ENCODE data around the gene ARHGAP42. TPM values are rescaled to one million over a fixed set of nuclear protein-coding genes. Genes with fewer than 3 reads are reported as not detected.

ARHGAP42 gene
- total RNA-seq, 1 donor from 2014 or later, result 19.1 TPM

DNA sequence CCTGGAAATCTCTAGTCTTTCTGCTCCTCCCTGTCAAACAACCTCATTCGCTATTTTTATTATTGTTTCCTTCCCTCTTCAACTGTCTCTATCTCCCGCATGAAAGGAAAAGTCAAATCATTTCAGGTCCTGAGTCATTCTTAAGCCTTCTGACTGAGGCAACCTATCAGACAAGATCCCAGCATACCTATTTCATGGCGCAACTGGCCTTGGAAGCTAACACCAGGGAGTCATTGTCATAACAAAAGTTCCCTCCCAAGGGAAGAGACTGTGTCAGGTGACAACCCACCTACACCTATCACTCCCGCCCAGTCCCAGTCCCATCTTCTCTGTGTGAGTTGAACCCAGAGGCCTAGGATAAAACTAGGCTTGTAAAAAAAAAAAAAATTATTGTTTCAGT is 10.2 kb upstream of the ARHGAP42 start:
- Mint-ChIP-seq H3K9me3 (ENCODE audit: unreplicated experiment) (no peaks in the 10 kb centered on the region), H3K4me1 (ENCODE audit: unreplicated experiment) (peaks cover 2% of the 10 kb centered on the region)

DNA sequence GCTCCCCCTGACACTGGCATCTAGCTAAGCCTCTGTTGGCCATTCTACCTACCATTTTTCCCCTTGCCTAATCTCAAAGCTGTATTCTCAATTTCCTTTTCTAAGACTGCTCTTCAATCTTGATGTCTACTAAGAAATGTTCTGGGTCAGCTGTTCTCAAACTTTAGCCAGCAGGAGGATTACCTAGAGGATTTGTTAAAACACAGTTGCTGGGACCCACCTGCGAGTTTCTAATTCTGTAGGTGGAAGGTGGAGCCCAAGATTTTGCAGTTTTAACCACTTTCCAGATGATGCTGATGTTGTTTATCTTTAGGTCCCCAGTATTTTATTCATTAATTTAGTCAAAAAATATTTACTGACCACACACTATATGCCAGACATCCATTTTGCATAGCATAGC is 9.3 kb upstream of the ARHGAP42 start:
- H3K36me3 Mint-ChIP-seq (ENCODE audit: low read depth, unreplicated experiment), result no peaks in the 10 kb centered on the region
- no peaks in the 10 kb centered on the region for H3K27me3 Mint-ChIP-seq (ENCODE audit: unreplicated experiment)
- no peak overlapping the region for H3K27ac Mint-ChIP-seq (ENCODE audit: unreplicated experiment)
- no peak overlapping the region for H3K4me3 Mint-ChIP-seq (ENCODE audit: unreplicated experiment)
- H3K4me1 Mint-ChIP-seq (ENCODE audit: unreplicated experiment), result peaks cover 2% of the 10 kb centered on the region
- no peak for DNase-seq (ENCODE audit: low spot score)
- no peaks in the 10 kb centered on the region for H3K9me3 Mint-ChIP-seq (ENCODE audit: unreplicated experiment)
- TF ChIP-seq, protein P1, sequence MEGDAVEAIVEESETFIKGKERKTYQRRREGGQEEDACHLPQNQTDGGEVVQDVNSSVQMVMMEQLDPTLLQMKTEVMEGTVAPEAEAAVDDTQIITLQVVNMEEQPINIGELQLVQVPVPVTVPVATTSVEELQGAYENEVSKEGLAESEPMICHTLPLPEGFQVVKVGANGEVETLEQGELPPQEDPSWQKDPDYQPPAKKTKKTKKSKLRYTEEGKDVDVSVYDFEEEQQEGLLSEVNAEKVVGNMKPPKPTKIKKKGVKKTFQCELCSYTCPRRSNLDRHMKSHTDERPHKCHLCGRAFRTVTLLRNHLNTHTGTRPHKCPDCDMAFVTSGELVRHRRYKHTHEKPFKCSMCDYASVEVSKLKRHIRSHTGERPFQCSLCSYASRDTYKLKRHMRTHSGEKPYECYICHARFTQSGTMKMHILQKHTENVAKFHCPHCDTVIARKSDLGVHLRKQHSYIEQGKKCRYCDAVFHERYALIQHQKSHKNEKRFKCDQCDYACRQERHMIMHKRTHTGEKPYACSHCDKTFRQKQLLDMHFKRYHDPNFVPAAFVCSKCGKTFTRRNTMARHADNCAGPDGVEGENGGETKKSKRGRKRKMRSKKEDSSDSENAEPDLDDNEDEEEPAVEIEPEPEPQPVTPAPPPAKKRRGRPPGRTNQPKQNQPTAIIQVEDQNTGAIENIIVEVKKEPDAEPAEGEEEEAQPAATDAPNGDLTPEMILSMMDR (IDR thresholded peaks at IDR 0.05; ENCODE audit: unreplicated experiment), result no peak

More for the DNA sequence above, 10.2 kb upstream of the ARHGAP42 start:
- no peaks in the 10 kb centered on the region for H3K36me3 Mint-ChIP-seq (ENCODE audit: low read depth, unreplicated experiment)
- no peaks in the 10 kb centered on the region for H3K27me3 Mint-ChIP-seq (ENCODE audit: unreplicated experiment)
- DNase-seq (ENCODE audit: low spot score), result no peak
- H3K4me3 Mint-ChIP-seq (ENCODE audit: unreplicated experiment), result no peak overlapping the region
- TF ChIP-seq, protein P1 (IDR thresholded peaks at IDR 0.05; ENCODE audit: unreplicated experiment), result no peak
- no peak overlapping the region for H3K27ac Mint-ChIP-seq (ENCODE audit: unreplicated experiment)

DNA sequence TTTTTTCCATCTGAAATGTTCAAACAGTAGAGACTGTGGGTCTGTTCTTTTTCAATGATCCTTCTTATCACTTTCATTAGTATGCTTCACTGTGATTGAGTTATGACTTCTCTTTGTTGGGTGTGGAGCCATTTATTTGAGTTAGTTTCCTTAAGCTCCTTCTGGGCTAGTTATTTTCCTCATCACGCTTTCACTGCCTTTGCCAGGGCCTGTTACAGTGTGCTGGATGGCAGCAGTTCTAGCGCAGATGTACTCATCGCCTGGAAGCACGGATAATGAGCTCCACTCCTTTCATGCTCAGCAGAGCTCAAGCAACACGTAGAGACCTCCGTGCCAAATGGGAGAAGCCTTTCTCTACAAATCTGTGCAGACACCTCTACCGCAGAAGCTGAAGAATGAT is 7.0 kb upstream of the ARHGAP42 start:
- H3K27me3 Mint-ChIP-seq (ENCODE audit: unreplicated experiment), result no peaks in the 10 kb centered on the region
- TF ChIP-seq, protein P1 (IDR thresholded peaks at IDR 0.05; ENCODE audit: unreplicated experiment), result no peak
- H3K27ac Mint-ChIP-seq (ENCODE audit: unreplicated experiment), result no peak overlapping the region
- H3K4me1 Mint-ChIP-seq (ENCODE audit: unreplicated experiment), result peaks cover 7% of the 10 kb centered on the region
- H3K9me3 Mint-ChIP-seq (ENCODE audit: unreplicated experiment), result no peaks in the 10 kb centered on the region
- DNase-seq (ENCODE audit: low spot score), result no peak
- no peak overlapping the region for H3K4me3 Mint-ChIP-seq (ENCODE audit: unreplicated experiment)
- no peaks in the 10 kb centered on the region for H3K36me3 Mint-ChIP-seq (ENCODE audit: low read depth, unreplicated experiment)

DNA sequence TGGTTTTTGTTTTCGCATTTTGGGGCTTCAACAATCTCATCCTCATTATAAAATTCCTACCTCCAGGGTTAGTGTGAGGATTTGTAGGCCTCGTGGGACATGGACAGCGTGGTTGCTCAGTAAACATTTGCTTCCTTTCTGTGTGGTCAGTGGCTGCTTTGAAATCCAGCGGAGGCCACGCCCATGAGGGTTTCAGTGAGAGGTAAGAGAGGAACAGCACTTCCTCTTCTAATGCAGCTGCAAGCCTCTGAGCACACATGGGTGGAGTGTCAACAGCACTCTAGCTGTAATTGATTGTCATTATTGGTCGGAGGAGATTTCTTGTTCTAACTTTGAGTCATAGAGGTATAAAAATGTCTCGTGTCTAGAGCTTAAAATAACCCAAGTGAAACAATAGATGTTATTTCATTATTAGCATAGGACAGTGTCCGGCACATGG is 6.0 kb upstream of the ARHGAP42 start:
- DNase-seq (ENCODE audit: low spot score), result no peak
- Mint-ChIP-seq H3K27me3 (ENCODE audit: unreplicated experiment) (no peaks in the 10 kb centered on the region), H3K4me3 (ENCODE audit: unreplicated experiment) (no peak overlapping the region), H3K27ac (ENCODE audit: unreplicated experiment) (no peak overlapping the region), H3K36me3 (ENCODE audit: low read depth, unreplicated experiment) (no peaks in the 10 kb centered on the region), H3K4me1 (ENCODE audit: unreplicated experiment) (peaks cover 7% of the 10 kb centered on the region), H3K9me3 (ENCODE audit: unreplicated experiment) (no peaks in the 10 kb centered on the region)
- TF ChIP-seq, protein P1 (IDR thresholded peaks at IDR 0.05; ENCODE audit: unreplicated experiment), result no peak

DNA sequence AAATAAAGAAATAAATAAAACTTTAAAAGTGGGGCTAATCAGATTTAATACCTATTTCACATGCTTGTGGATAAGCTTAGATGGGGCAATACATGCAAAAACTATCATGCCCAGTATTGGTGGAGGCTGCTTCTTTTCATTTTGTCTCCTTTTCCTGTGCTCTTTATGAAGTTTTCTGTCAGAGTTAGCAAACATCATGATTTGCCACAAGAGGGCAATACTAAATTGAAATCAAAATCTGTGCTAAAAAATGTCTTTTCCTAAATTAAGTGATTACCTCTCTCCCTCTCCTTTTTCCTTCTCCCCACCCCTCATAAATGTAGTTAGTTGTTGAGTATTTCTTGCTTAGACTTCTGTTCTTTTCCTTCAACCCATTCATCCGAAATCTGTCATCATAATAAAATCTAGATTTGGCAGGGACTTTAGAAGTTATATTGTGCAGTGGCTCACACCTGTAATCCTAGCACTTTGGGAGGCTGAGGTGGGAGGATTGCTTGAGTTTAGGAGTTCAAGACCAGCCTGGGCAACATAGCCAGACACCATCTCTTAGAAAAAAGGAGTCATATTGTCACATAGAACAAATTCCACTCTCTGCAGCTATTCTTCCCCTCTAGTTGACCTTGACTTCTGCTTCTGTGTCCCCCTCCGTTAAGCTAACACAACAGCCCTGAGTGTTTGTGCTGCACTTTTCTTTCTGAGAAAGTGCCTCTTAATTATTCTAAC is 4.7 kb upstream of the ARHGAP42 start:
- H3K9me3 Mint-ChIP-seq (ENCODE audit: unreplicated experiment), result no peaks in the 10 kb centered on the region
- peaks cover 4% of the 10 kb centered on the region for H3K27me3 Mint-ChIP-seq (ENCODE audit: unreplicated experiment)
- TF ChIP-seq, protein P1 (IDR thresholded peaks at IDR 0.05; ENCODE audit: unreplicated experiment), result peak; percentile 30
- no peak for DNase-seq (ENCODE audit: low spot score)
- H3K4me1 Mint-ChIP-seq (ENCODE audit: unreplicated experiment), result peaks cover 12% of the 10 kb centered on the region
- H3K4me3 Mint-ChIP-seq (ENCODE audit: unreplicated experiment), result no peak overlapping the region
- no peaks in the 10 kb centered on the region for H3K36me3 Mint-ChIP-seq (ENCODE audit: low read depth, unreplicated experiment)
- H3K27ac Mint-ChIP-seq (ENCODE audit: unreplicated experiment), result no peak overlapping the region

Data from endothelial cell (in vitro differentiated cells).